Measurements from ENCODE around the gene NPFFR1.
"Not testable (repeated sequence)": the region's sequence is repeated elsewhere in the genome, so short reads cannot be mapped to it uniquely, and the experiment has no call there.

Gene NPFFR1

GRCh38 chr10:70255329-70256299, 28.2 kb downstream of the NPFFR1 start:
- DNase-seq, result no peak

- DNase-seq, result no peak
These were observed 29.0 kb downstream of the NPFFR1 start for GRCh38 chr10:70254778-70255328.

GRCh38 chr10:70253878-70254765, 29.7 kb downstream of the NPFFR1 start:
- DNase-seq, result no peak

- no peak for DNase-seq
These were observed 32.7 kb downstream of the NPFFR1 start for GRCh38 chr10:70250961-70251680.

GRCh38 chr10:70247360-70247759, 36.4 kb downstream of the NPFFR1 start:
- no peak for DNase-seq

GRCh38 chr10:70241081-70241480, 42.7 kb downstream of the NPFFR1 start:
- no peak for DNase-seq

GRCh38 chr10:70239986-70240385, 43.8 kb downstream of the NPFFR1 start:
- DNase-seq, result not testable (repeated sequence)

GRCh38 chr10:70239077-70239976, 44.5 kb downstream of the NPFFR1 start:
- DNase-seq, result not testable (repeated sequence)

- not testable (repeated sequence) for DNase-seq
These were observed 45.8 kb downstream of the NPFFR1 start for GRCh38 chr10:70237958-70238536.

GRCh38 chr10:70234668-70235447, 48.9 kb downstream of the NPFFR1 start:
- DNase-seq, result peak; percentile 47

GRCh38 chr10:70233939-70234300, 49.9 kb downstream of the NPFFR1 start:
- no peak for DNase-seq

- peak; percentile 96 for DNase-seq
These were observed 50.5 kb downstream of the NPFFR1 start, which contains the start of gene PPA1 for GRCh38 chr10:70233109-70233938. Gene PPA1 (minus strand): TSS chr10:70233429. CDS start chr10:70233327, 102 bp downstream.

GRCh38 chr10:70232859-70233108, 51.0 kb downstream of the NPFFR1 start:
- no peak for DNase-seq

- DNase-seq, result peak; percentile 68
These were observed 51.5 kb downstream of the NPFFR1 start for GRCh38 chr10:70232155-70232858.

GRCh38 chr10:70228491-70228890, 55.3 kb downstream of the NPFFR1 start:
- no peak for DNase-seq

- DNase-seq, result no peak
These were observed 56.1 kb downstream of the NPFFR1 start for GRCh38 chr10:70227548-70228320.

GRCh38 chr10:70223728-70224127, 60.1 kb downstream of the NPFFR1 start:
- DNase-seq, result no peak

Data from EL (cell line).